Measurements from ENCODE around the gene ISOC2.
"Not testable (repeated sequence)": the region's sequence is repeated elsewhere in the genome, so short reads cannot be mapped to it uniquely, and the experiment has no call there.

The ISOC2 gene

GRCh38 chr19:55424518-55424917 is 36.9 kb downstream of the ISOC2 start:
- peaks cover 3% of the 10 kb centered on the region; the same call in 1 of the 2 replicates for H3K9me3 ChIP-seq (ENCODE audit: low read length)
- no peaks in the 10 kb centered on the region for H3K9me2 ChIP-seq (ENCODE audit: low read depth, low read length)
- H3K9ac ChIP-seq (ENCODE audit: low read length) = no peak overlapping the region
- no peaks in the 10 kb centered on the region for H3K79me2 ChIP-seq (ENCODE audit: insufficient read depth, low read length)
- H3K4me3 ChIP-seq (ENCODE audit: low read depth, low read length, poor library complexity, severe bottlenecking) = no peak overlapping the region
- H3K4me2 ChIP-seq (ENCODE audit: low read length) = no peak overlapping the region
- H3K36me3 ChIP-seq (ENCODE audit: insufficient read depth, low read length) = no peaks in the 10 kb centered on the region; the same call in 1 of the 2 replicates
- no peaks in the 10 kb centered on the region for H4K20me1 ChIP-seq (ENCODE audit: insufficient read depth, low read length)
- no peaks in the 10 kb centered on the region for H3K4me1 ChIP-seq (ENCODE audit: insufficient read depth, low read length, severe bottlenecking)
- no peak overlapping the region for H3K27ac ChIP-seq (ENCODE audit: low read depth, low read length, poor library complexity, severe bottlenecking)
- no peaks in the 10 kb centered on the region for H3F3A ChIP-seq (ENCODE audit: insufficient read depth, low read length)
- no peak overlapping the region for H2AFZ ChIP-seq (ENCODE audit: low read length)
- TF ChIP-seq EZH2 (IDR thresholded peaks at IDR 0.05; ENCODE audit: borderline replicate concordance, low read length) (no peak), CTCF (IDR thresholded peaks at IDR 0.05; ENCODE audit: low read length) (no peak)
- H3K27me3 ChIP-seq (ENCODE audit: insufficient read depth, low read length) = peaks cover 10% of the 10 kb centered on the region; the same call in 1 of the 2 replicates

GRCh38 chr19:55423225-55424005 is 38.0 kb downstream of the ISOC2 start:
- TF ChIP-seq EZH2 (IDR thresholded peaks at IDR 0.05; ENCODE audit: borderline replicate concordance, low read length) = no peak
- TF ChIP-seq CTCF (IDR thresholded peaks at IDR 0.05; ENCODE audit: low read length) = no peak

GRCh38 chr19:55421281-55421680 is 40.2 kb downstream of the ISOC2 start:
- not testable (repeated sequence) for H3K4me3 ChIP-seq (ENCODE audit: low read depth, low read length, poor library complexity, severe bottlenecking); H3K27ac ChIP-seq (ENCODE audit: low read depth, low read length, poor library complexity, severe bottlenecking); H4K20me1 ChIP-seq (ENCODE audit: insufficient read depth, low read length); H3K36me3 ChIP-seq (ENCODE audit: insufficient read depth, low read length); H2AFZ ChIP-seq (ENCODE audit: low read length); H3K79me2 ChIP-seq (ENCODE audit: insufficient read depth, low read length); H3K9me2 ChIP-seq (ENCODE audit: low read depth, low read length); H3K9me3 ChIP-seq (ENCODE audit: low read length); H3K4me2 ChIP-seq (ENCODE audit: low read length); H3K4me1 ChIP-seq (ENCODE audit: insufficient read depth, low read length, severe bottlenecking); H3F3A ChIP-seq (ENCODE audit: insufficient read depth, low read length); H3K9ac ChIP-seq (ENCODE audit: low read length)
- H3K27me3 ChIP-seq (ENCODE audit: insufficient read depth, low read length) = peaks cover 13% of the 10 kb centered on the region; the same call in 1 of the 2 replicates

More at GRCh38 chr19:55423225-55424005, 38.0 kb downstream of the ISOC2 start:
- no peaks in the 10 kb centered on the region for H3K79me2 ChIP-seq (ENCODE audit: insufficient read depth, low read length)
- H3K4me2 ChIP-seq (ENCODE audit: low read length) = no peak overlapping the region
- no peak overlapping the region for H3K27ac ChIP-seq (ENCODE audit: low read depth, low read length, poor library complexity, severe bottlenecking)
- H3K9me2 ChIP-seq (ENCODE audit: low read depth, low read length) = no peaks in the 10 kb centered on the region
- peaks cover 13% of the 10 kb centered on the region; the same call in 1 of the 2 replicates for H3K27me3 ChIP-seq (ENCODE audit: insufficient read depth, low read length)
- H2AFZ ChIP-seq (ENCODE audit: low read length) = no peak overlapping the region
- peaks cover 3% of the 10 kb centered on the region; the same call in 1 of the 2 replicates for H3K9me3 ChIP-seq (ENCODE audit: low read length)
- H3K9ac ChIP-seq (ENCODE audit: low read length) = no peak overlapping the region
- no peak overlapping the region for H3K4me3 ChIP-seq (ENCODE audit: low read depth, low read length, poor library complexity, severe bottlenecking)
- H3K4me1 ChIP-seq (ENCODE audit: insufficient read depth, low read length, severe bottlenecking) = no peaks in the 10 kb centered on the region
- H3K36me3 ChIP-seq (ENCODE audit: insufficient read depth, low read length) = no peaks in the 10 kb centered on the region; the same call in 1 of the 2 replicates
- no peaks in the 10 kb centered on the region for H4K20me1 ChIP-seq (ENCODE audit: insufficient read depth, low read length)
- no peaks in the 10 kb centered on the region for H3F3A ChIP-seq (ENCODE audit: insufficient read depth, low read length)

Data from OCI-LY1 (cell line).